ENCODE measurements around the gene YBX3.
"Not testable (repeated sequence)": the region's sequence is repeated elsewhere in the genome, so short reads cannot be mapped to it uniquely, and the experiment has no call there.

YBX3 gene

DNA sequence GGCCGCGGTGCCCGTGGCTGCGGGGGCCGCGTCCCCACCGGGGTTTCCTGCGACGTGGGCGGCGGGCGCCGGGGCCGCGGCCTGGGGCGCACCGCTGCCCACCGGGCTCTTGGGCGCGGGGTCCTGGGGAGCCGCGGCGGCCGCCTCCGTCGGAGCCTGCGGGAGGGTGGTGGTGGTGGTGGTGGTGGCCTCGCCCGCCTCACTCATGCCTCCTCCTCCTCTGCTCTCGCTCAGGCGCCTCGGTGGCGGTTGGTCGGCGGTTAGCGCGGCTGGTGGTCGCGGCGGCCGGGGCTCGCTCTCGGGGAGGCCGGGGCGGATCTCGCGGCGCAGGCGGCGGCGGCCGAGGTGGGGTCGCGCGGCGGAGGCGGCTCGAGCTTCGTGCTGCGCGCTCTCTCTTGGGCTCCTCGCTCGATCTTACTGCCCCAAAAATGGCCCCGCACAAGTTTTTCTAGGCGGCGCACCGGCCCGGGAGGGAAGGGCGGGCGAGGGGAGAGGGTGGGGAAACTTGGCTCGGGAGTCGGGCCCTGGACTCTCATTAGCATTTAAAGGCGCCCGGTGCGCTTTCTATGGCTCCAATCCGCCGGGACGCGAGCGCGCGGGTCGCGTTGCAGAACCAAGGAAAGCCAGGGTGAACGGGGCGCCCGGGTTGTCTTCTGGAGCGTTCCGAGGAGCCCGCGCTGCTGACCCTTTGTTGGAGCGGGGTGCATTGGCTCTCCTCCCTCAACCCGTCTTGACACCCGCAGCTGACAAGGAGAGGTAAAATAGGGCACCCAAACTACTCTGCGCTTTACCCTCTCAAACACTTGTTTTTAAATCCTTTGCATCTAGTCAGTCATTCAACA, at the start of gene YBX3:
TSS of gene YBX3 (minus strand) at position 419 of the 842 bp plus-strand sequence. CDS start at position 207, 212 bp downstream.
- TF ChIP-seq Cebpa-rat (IDR thresholded peaks at IDR 0.05): no peak
- H3K27me3 ChIP-seq: no peaks in the 10 kb centered on the region
- no peaks in the 10 kb centered on the region for H3K9me3 ChIP-seq
- peak within 1 kb of the TSS; percentile 94 for H3K9ac ChIP-seq
- no peaks in the 10 kb centered on the region; the same call in 1 of the 2 replicates for H3K36me3 ChIP-seq
- peak within 1 kb of the TSS; percentile 92 for H3K4me3 ChIP-seq
- H4K20me1 ChIP-seq: peaks cover 43% of the 10 kb centered on the region
- peak within 1 kb of the TSS; percentile 83 for H3K4me2 ChIP-seq
- H3K4me1 ChIP-seq: peaks cover 47% of the 10 kb centered on the region
- H3K27ac ChIP-seq: peak within 1 kb of the TSS; percentile 94

DNA sequence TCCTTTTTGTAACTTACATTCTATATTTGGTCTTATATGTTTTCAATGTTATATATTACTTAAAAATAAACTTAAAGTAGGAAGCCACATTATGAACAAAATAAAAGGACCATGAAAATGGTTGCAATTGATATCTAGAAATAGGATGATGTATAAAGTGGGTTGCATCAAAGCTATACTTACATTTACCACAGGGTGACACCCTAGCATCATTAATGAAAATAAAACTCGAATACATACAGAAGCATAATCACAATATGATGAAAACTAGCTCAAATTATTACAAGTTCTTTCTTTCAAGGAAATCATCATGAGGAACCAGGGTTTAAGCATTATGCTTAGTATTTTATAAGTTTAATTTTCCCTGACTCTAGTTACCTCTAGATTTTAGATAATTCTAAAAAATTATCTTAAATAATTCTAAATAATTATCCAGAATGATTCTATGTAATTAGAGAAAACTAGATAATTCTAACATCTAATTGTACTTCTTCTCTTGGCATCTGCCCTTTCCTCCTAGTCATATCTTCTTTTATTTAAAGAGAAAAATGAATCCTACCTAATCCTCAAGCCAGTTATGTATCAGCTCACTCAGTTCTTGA, 48.1 kb upstream of the YBX3 start:
- Histone ChIP-seq H3K4me2 (no peak overlapping the region), H3K36me3 (no peaks in the 10 kb centered on the region), H3K4me3 (no peak overlapping the region), H3K27ac (no peak overlapping the region), H3K4me1 (no peaks in the 10 kb centered on the region), H4K20me1 (no peaks in the 10 kb centered on the region), H3K9me3 (no peaks in the 10 kb centered on the region), H3K9ac (no peak overlapping the region), H3K27me3 (no peaks in the 10 kb centered on the region)
- no peak for TF ChIP-seq Cebpa-rat (IDR thresholded peaks at IDR 0.05)

DNA sequence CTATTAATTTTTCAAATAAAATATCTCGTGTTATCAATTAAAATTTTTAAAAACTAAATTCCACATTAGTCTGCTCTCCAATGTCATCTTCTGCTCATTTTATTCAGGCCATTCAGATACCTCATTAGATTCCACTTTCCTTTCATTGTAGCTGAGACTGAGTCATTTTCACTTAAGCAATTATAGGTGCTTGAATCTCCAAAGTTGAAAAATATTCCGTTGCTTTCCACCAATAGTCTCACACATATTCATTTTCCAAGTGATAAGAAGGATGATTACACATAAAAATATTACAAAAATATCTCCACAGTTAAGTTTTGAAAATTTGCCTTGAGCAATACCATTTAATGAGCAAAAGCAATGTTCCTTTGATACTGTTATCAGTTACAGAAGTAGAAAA, 36.5 kb upstream of the YBX3 start:
- H3K9ac ChIP-seq: no peak overlapping the region
- H3K4me3 ChIP-seq: no peak overlapping the region
- H3K9me3 ChIP-seq: peaks cover 22% of the 10 kb centered on the region
- no peaks in the 10 kb centered on the region for H4K20me1 ChIP-seq
- H3K27me3 ChIP-seq: no peaks in the 10 kb centered on the region
- no peaks in the 10 kb centered on the region for H3K4me1 ChIP-seq
- no peak overlapping the region for H3K27ac ChIP-seq
- no peak for TF ChIP-seq Cebpa-rat (IDR thresholded peaks at IDR 0.05)
- no peaks in the 10 kb centered on the region for H3K36me3 ChIP-seq
- no peak overlapping the region for H3K4me2 ChIP-seq

DNA sequence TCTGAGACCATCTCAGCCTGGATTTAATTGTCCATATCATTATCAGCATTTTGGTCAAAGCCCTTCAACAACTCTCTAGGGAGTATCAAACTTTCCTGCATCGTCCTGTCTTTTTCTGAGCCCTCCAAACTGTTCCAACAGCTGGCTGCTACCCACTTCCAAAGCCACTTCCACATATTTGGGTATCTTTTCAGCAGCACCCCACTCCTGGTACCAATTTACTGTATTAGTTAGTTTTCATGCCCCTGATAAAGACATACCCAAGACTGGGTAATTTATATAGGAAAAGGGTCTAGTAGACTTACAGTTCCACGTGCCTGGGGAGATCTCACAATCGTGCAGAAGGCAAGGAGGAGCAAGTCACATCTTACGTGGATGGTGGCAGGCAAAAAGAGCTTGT, 33.1 kb upstream of the YBX3 start:
- Histone ChIP-seq H3K4me2 (no peak overlapping the region), H3K36me3 (no peaks in the 10 kb centered on the region), H3K9ac (no peak overlapping the region), H4K20me1 (no peaks in the 10 kb centered on the region), H3K4me1 (no peaks in the 10 kb centered on the region), H3K27me3 (no peaks in the 10 kb centered on the region), H3K4me3 (no peak overlapping the region), H3K27ac (no peak overlapping the region), H3K9me3 (peaks cover 22% of the 10 kb centered on the region)
- TF ChIP-seq Cebpa-rat (IDR thresholded peaks at IDR 0.05): no peak

DNA sequence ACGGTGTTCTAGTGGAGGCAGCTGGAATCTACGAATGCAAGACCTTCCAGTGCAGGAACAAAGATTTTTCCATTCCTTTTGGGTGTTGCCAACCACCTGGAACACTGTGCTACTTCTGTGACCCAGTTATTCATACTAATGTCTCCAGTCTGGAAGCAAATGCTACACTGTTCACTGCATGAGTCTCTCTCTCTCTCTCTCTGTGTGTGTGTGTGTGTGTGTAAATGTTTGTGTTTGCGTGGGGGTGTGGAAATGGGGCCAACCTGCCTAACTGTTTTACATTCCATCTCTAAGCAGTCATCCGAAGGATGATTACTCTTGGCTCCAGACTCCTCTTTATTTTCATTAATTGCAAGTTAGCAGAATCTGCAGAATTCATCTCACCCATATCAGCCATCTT, 29.9 kb upstream of the YBX3 start:
- Histone ChIP-seq H3K4me2 (no peak overlapping the region), H3K4me1 (no peaks in the 10 kb centered on the region), H3K4me3 (no peak overlapping the region), H3K9me3 (peaks cover 22% of the 10 kb centered on the region), H4K20me1 (no peaks in the 10 kb centered on the region), H3K9ac (no peak overlapping the region), H3K36me3 (no peaks in the 10 kb centered on the region), H3K27ac (no peak overlapping the region), H3K27me3 (no peaks in the 10 kb centered on the region)
- no peak for TF ChIP-seq Cebpa-rat (IDR thresholded peaks at IDR 0.05)

DNA sequence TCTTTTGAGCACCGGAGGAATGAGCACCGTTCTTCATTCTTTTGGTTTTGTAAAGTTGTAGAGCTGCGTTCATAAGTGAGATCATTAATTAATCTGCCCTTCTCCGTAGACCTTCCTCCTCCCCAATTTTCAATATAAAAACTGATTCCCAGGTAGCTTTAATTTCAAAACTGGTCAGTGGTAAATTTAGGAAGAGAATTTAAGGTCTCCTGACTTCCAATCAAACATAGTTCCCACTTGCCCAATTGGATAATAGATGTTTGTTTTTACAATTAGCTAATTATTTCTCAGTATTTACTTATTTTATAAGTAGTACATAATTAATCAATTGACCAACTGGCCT, 27.2 kb upstream of the YBX3 start:
- H3K9ac ChIP-seq: no peak overlapping the region
- H3K4me1 ChIP-seq: no peaks in the 10 kb centered on the region
- peak overlapping the region; percentile 64 for H3K4me2 ChIP-seq
- no peaks in the 10 kb centered on the region for H4K20me1 ChIP-seq
- peaks cover 6% of the 10 kb centered on the region for H3K9me3 ChIP-seq
- H3K36me3 ChIP-seq: no peaks in the 10 kb centered on the region
- no peak overlapping the region for H3K4me3 ChIP-seq
- no peak for TF ChIP-seq Cebpa-rat (IDR thresholded peaks at IDR 0.05)
- no peaks in the 10 kb centered on the region for H3K27me3 ChIP-seq
- no peak overlapping the region for H3K27ac ChIP-seq

DNA sequence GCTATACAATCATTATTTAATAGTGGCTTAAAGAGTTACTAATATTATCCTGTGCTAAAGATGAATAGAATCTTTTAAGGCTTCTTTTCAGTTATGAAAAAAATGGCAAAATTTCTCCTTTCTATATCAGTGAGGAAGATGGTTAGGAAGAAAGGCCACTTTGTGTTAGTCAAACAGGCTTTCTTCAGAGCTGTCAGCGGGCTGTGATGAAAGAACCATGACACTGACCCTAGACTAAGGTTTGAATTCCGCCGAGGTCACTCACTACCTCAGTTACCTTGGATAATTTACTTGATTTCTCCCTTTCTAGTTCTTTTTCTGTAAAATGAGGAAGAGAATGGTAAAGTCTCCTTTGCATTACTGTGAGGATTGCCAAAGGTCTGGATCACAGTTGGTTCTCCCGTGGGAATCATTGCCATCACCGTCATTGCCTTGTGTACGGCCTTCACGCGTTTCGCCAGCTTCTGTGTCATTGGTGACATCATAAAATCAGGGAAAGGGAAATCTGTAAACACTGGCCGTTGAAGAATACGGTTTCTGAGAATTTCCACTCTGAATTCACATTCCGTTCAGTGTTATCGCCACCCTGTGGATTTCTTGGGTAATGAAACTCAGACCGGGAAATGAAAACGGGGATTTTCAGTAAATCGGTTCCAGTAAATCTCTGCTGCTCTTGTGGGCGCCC, 26.7 kb upstream of the YBX3 start:
- Histone ChIP-seq H3K9ac (peak overlapping the region; percentile 51), H3K9me3 (peaks cover 1% of the 10 kb centered on the region), H3K27ac (peak overlapping the region; percentile 8; the same call in 1 of the 2 replicates), H3K4me2 (peak overlapping the region; percentile 64), H3K36me3 (no peaks in the 10 kb centered on the region), H3K27me3 (no peaks in the 10 kb centered on the region), H3K4me3 (peak overlapping the region; percentile 56), H3K4me1 (no peaks in the 10 kb centered on the region), H4K20me1 (no peaks in the 10 kb centered on the region)
- TF ChIP-seq Cebpa-rat (IDR thresholded peaks at IDR 0.05): no peak

DNA sequence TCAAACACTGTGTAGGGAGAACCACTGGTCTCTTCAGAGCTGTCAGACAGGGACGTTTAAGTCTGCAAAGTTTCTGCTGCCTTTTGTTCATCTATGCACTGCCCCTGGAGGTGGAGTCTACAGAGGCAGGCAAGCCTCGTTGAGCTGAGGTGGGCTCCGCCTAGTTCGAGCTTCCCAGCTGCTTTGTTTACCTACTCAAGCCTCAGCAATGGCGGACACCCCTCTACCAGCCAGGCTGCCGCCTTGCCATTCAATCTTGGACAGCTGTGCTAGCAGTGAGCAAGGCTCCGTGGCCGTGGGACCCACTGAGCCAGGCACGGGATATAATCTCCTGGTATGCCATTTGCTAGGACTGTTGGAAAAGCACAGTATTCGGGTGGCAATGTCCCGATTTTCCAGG, 24.6 kb upstream of the YBX3 start:
- Histone ChIP-seq H3K9ac (no peak overlapping the region), H3K4me2 (no peak overlapping the region), H3K27ac (no peak overlapping the region), H3K36me3 (no peaks in the 10 kb centered on the region), H3K4me3 (no peak overlapping the region), H3K9me3 (no peaks in the 10 kb centered on the region), H3K27me3 (no peaks in the 10 kb centered on the region), H4K20me1 (no peaks in the 10 kb centered on the region), H3K4me1 (no peaks in the 10 kb centered on the region)
- no peak for TF ChIP-seq Cebpa-rat (IDR thresholded peaks at IDR 0.05)

DNA sequence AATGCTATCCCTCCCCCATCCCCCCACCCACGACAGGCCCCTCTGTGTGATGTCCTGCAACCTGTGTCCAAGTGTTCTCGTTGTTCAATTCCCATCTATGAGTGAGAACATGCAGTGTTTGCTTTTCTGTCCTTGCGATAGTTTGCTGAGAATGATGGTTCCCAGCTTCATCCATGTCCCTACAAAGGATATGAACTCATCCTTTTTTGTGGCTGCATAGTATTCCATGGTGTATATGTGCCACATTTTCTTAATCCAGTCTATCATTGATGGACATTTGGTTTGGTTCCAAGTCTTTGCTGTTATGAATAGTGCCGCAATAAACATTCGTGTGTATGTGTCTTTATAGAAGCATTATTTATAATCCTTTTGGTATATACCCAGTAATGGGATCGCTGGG, 20.3 kb upstream of the YBX3 start:
- not testable (repeated sequence) for H3K4me3 ChIP-seq

DNA sequence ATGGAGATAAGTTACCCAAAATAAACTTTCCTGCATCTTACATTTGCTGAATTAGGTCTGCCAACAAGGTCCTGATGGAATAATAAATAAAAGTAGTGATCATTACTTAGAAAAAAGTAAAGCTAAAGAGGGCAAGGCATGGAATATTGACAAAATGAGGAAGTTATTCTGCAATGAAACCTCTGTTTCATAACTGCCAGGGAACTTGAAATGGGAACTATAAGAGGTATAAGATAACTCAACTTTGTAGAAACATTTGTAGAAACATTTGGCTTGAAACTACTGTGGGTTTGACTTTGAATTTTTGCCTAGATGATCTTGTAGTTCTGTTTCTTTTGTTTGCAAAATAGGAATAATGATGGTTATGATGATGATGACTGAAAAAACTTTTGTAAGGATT, 18.7 kb upstream of the YBX3 start:
- no peak overlapping the region for H3K4me3 ChIP-seq
- no peak for TF ChIP-seq Cebpa-rat (IDR thresholded peaks at IDR 0.05)

More for the DNA sequence above, 20.3 kb upstream of the YBX3 start:
- H3K4me1 ChIP-seq, H3K9ac ChIP-seq, H3K27me3 ChIP-seq, H3K36me3 ChIP-seq, H3K27ac ChIP-seq, H3K9me3 ChIP-seq, H4K20me1 ChIP-seq, H3K4me2 ChIP-seq: not testable (repeated sequence)

More for the DNA sequence above, 18.7 kb upstream of the YBX3 start:
- no peaks in the 10 kb centered on the region for H3K4me1 ChIP-seq
- no peak overlapping the region for H3K27ac ChIP-seq
- no peaks in the 10 kb centered on the region for H3K27me3 ChIP-seq
- H3K9me3 ChIP-seq: no peaks in the 10 kb centered on the region
- H3K4me2 ChIP-seq: no peak overlapping the region
- H3K36me3 ChIP-seq: no peaks in the 10 kb centered on the region
- no peak overlapping the region for H3K9ac ChIP-seq
- no peaks in the 10 kb centered on the region for H4K20me1 ChIP-seq
